RWPE1 (cell line): ENCODE results near the gene ABL1.

ENCODE experiments used
- CTCF ChIA-PET: fragments of 350-600 bp; sonication (Branson Sonifier 250); formaldehyde crosslinking; extraction: SDS; loops from one replicate; lab custom pipeline; 2021; lab: Yijun Ruan, JAX
- POLR2A ChIA-PET: fragments of 400-600 bp; formaldehyde crosslinking; extraction: SDS; loops from one replicate; lab custom pipeline; 2020; ENCODE audit warnings: antibody characterized with exemption; ENCODE audit not compliant: low non-redundant PET; lab: Yijun Ruan, JAX
- DNase-seq: peaks from one replicate; pipeline ENCODE4 v3.0.0; 2012; ENCODE audit warnings: low spot score
- H3K27ac ChIP-seq: fragments of 450-650 bp; 2 replicates; pipeline ENCODE4 v1.5.1; 2017
- CTCF ChIP-seq: fragments of 450-650 bp; conservative IDR thresholded peaks from 2 replicates; pipeline ENCODE4 v1.5.1; 2017; ENCODE audit warnings: low read depth, mild to moderate bottlenecking

Gene ABL1

GRCh38 chr9:130825351-130825651 is 9.8 kb upstream of the ABL1 start:
- CTCF ChIA-PET, result interaction anchor here (0.9 to 1.0 kb wide), 2 partner anchors 11 to 30 kb away, joined by 3 to 6 read pairs; no protein-coding TSS in a partner anchor
- TF ChIP-seq CTCF, result no peak
- POLR2A ChIA-PET, result no interaction called here
- no peak overlapping the region for H3K27ac ChIP-seq
- DNase-seq, result no peak

- no peak for DNase-seq
- ChIA-PET CTCF (no interaction called here), POLR2A (no interaction called here)
- no peak overlapping the region for H3K27ac ChIP-seq
- no peak for TF ChIP-seq CTCF
Measured at GRCh38 chr9:130825809-130826208, 9.2 kb upstream of the ABL1 start.

- DNase-seq, result no peak
- ChIA-PET POLR2A (no interaction called here), CTCF (interaction anchor here (0.7 kb wide), 1 partner anchor 89 kb away, joined by 3 read pairs; no protein-coding TSS in a partner anchor)
- no peak for TF ChIP-seq CTCF
- no peak overlapping the region for H3K27ac ChIP-seq
Measured at GRCh38 chr9:130829762-130830161, 5.3 kb upstream of the ABL1 start.

- CTCF ChIA-PET, result no interaction called here
- no peak for TF ChIP-seq CTCF
- POLR2A ChIA-PET, result no interaction called here
- no peak overlapping the region for H3K27ac ChIP-seq
- no peak for DNase-seq
Measured at GRCh38 chr9:130830231-130830760, 4.8 kb upstream of the ABL1 start.

GRCh38 chr9:130831077-130831476 is 4.0 kb upstream of the ABL1 start:
- CTCF ChIA-PET, result interaction anchor here (0.6 kb wide), 1 partner anchor 22 kb away, joined by 3 read pairs; no protein-coding TSS in a partner anchor
- no peak for TF ChIP-seq CTCF
- DNase-seq, result no peak
- POLR2A ChIA-PET, result no interaction called here
- H3K27ac ChIP-seq, result no peak overlapping the region

- POLR2A ChIA-PET, result no interaction called here
- CTCF ChIA-PET, result interaction anchor here (0.7 to 1.1 kb wide), 2 partner anchors 34 to 998 kb away, joined by 3 read pairs; no protein-coding TSS in a partner anchor
- TF ChIP-seq CTCF, result no peak
- peak overlapping the region; percentile 98 for H3K27ac ChIP-seq
- no peak for DNase-seq
Measured at GRCh38 chr9:130833031-130833990, 1.7 kb upstream of the ABL1 start.
